Ascending aorta (tissue), 2 donors: Measurements from ENCODE around the gene ZNF224. TPM values are rescaled to one million over a fixed set of nuclear protein-coding genes. Genes with fewer than 3 reads are reported as not detected.
A peak's percentile ranks its signal among the peaks of the same experiment; 100 is the strongest.
"Not testable (repeated sequence)": the region's sequence is repeated elsewhere in the genome, so short reads cannot be mapped to it uniquely, and the experiment has no call there.

ENCODE experiments used
- DNase-seq, 2 donors: peaks; one replicate each; pipeline ENCODE4 v3.0.0-alpha.2; 2019; ENCODE audit warnings: low spot score in 2 of 2
- H3K27ac ChIP-seq, 2 donors: fragments of 200-600 bp; sonication (generic); one replicate each; pipeline ENCODE4 v1.5.1; 2016 to 2017; ENCODE audit warnings: mild to moderate bottlenecking in 1 of 2
- H3K27me3 ChIP-seq: fragments of 200-600 bp; sonication (generic); one replicate; pipeline ENCODE4 v1.5.1; 2017
- H3K36me3 ChIP-seq, 2 donors: fragments of 200-600 bp; sonication (generic); one replicate each; pipeline ENCODE4 v1.5.1; 2016
- H3K4me1 ChIP-seq, 2 donors: fragments of 200-600 bp; sonication (generic); one replicate each; pipeline ENCODE4 v1.5.1; 2016 to 2017; ENCODE audit warnings: mild to moderate bottlenecking in 1 of 2
- H3K4me3 ChIP-seq, 2 donors: fragments of 200-600 bp; sonication (generic); one replicate each; pipeline ENCODE4 v1.5.1; 2016 to 2017; ENCODE audit warnings: mild to moderate bottlenecking in 1 of 2
- H3K9me3 ChIP-seq, 2 donors: fragments of 200-600 bp; sonication (generic); one replicate each; pipeline ENCODE4 v1.5.1; 2016
- intact Hi-C: fragments of 100-400 bp; cut with DNase I; formaldehyde crosslinking; loops from one replicate; pipeline ENCODE4 v1.15.1; 2023
- total RNA-seq: library from RNA; depleted of rRNA; stranded (reverse); fragments of >200 nt; gene quantifications from one replicate; pipeline ENCODE4 v1.1.0, GENCODE V29; 2016
- TF ChIP-seq, protein P1 (sequence below), 3 experiments: fragments of 200-600 bp in 2 of 3; fragments of 450-650 bp in 1 of 3; sonication (generic) in 2 of 3; IDR thresholded peaks; one replicate each; pipeline ENCODE4 v1.5.1; 2016 to 2019; ENCODE audit warnings: antibody characterized with exemption in 3 of 3, mild to moderate bottlenecking in 1 of 3, moderate library complexity in 1 of 3

Gene ZNF224
- total RNA-seq, 1 donor from 2014 or later: 119 TPM

DNA sequence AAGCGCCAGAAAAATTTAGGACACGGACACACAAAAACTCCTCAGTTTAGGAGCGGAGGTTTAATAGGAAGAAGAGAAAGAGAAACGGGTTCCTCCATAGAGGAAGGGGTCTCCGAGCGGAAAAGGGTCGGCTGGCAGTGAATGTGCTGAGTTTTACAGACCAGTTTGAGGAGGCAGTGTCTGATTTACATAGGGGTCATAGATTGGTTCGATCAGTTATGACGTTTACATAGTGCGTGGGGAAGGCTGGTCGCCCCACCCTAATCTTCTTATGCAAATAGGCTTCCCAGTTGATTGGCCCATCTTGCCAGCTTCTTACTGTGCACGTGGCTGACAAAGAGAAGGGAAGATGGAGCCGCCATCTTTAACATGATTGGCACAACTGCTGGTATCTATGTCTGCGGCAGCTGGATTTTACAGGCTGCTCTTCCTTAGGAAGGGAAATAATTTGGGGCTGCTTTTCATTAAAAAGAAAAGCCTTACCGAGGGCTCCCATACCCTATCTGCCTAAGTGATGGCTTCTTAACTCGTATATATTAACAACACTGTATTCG is 17.8 kb downstream of the ZNF224 start:
- Histone ChIP-seq H3K27me3 (no peaks in the 10 kb centered on the region), H3K9me3 (peaks cover 31 to 54% of the 10 kb centered on the region in 2 donors), H3K27ac (no peak overlapping the region), H3K4me3 (peak overlapping the region; percentile 79 to 84), H3K4me1 (peaks cover 0 to 8% of the 10 kb centered on the region in 2 donors), H3K36me3 (peaks cover 15 to 20% of the 10 kb centered on the region in 2 donors)
- intact Hi-C loops: loop anchor here (5.0 to 10.0 kb wide), 2 partner anchors 130 to 287 kb away; partner anchors contain the start of genes ZNF155 and ZNF283
- TF ChIP-seq, protein P1, sequence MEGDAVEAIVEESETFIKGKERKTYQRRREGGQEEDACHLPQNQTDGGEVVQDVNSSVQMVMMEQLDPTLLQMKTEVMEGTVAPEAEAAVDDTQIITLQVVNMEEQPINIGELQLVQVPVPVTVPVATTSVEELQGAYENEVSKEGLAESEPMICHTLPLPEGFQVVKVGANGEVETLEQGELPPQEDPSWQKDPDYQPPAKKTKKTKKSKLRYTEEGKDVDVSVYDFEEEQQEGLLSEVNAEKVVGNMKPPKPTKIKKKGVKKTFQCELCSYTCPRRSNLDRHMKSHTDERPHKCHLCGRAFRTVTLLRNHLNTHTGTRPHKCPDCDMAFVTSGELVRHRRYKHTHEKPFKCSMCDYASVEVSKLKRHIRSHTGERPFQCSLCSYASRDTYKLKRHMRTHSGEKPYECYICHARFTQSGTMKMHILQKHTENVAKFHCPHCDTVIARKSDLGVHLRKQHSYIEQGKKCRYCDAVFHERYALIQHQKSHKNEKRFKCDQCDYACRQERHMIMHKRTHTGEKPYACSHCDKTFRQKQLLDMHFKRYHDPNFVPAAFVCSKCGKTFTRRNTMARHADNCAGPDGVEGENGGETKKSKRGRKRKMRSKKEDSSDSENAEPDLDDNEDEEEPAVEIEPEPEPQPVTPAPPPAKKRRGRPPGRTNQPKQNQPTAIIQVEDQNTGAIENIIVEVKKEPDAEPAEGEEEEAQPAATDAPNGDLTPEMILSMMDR (IDR thresholded peaks at IDR 0.05): no peak
- no peak for DNase-seq

DNA sequence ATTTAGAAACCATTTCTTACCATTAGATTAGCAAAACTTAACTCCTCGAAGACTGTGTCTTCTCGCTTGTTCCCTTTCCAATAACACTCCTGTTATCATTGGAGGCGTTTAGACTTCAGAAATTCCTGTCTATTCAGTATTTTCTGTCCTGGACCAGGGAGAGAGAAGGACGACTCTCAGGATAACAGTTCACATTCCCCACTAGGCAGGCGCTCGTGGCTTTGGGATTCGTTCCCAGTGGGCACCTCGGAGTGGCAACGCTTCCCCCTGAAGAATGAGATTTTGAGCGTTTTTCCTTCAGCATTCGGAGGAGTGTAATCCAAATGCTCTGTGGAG is 18.6 kb downstream of the ZNF224 start:
- no peak for DNase-seq
- Histone ChIP-seq H3K27ac (peak overlapping the region; percentile 17 to 67), H3K4me1 (peaks cover 0 to 8% of the 10 kb centered on the region in 2 donors), H3K36me3 (peaks cover 15 to 17% of the 10 kb centered on the region in 2 donors), H3K4me3 (peak overlapping the region; percentile 79 to 84), H3K9me3 (peaks cover 24 to 46% of the 10 kb centered on the region in 2 donors), H3K27me3 (no peaks in the 10 kb centered on the region)
- TF ChIP-seq, protein P1 (IDR thresholded peaks at IDR 0.05): no peak
- intact Hi-C loops: loop anchor here (1.0 to 10.0 kb wide), 11 partner anchors 18 to 288 kb away; partner anchors contain the start of genes ZNF112, ZNF155, ZNF221 and ZNF224

DNA sequence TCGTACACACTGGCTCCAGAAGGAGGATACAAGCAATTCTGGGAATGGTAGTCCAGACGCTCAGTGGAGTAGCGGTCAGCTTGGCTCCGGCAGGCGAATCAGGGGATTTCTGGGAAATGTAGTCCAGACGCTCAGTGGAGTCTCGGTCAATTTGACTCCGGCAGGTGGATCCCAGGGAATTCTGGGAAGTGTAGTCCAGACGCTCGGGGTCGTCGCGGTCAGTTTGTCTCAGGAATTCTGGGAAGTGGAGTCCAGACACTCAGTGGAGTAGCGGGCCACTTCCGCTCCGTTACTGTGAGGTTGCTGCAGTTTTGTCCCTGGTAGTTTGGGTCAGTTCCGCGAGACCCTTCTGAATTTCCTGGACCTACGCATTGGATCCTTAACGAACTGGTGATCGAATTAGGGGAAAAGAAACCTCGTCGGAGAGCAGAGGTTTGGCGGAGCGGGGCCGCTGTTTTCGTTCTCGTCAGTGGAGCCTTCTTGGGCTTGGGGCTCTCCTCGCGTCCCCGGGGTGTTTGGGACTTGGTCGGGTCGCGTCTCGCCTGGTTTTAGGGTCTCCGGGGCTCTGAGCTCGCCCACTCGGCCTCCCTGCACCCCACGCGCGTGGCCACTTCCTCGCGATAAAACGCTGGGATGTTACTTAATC is 19.1 kb downstream of the ZNF224 start, which contains the start of gene ZNF225:
Gene ZNF225, plus strand, starts transcription at position 262 of the 646 bp plus-strand sequence. CDS start 2,429 bp downstream, outside the sequence.
- peak; percentile 92 to 99 for DNase-seq
- intact Hi-C loops: loop anchor here (1.0 to 10.0 kb wide), 11 partner anchors 19 to 288 kb away; partner anchors contain the start of genes ZNF112, ZNF155, ZNF221 and ZNF224
- no peaks in the 10 kb centered on the region for H3K27me3 ChIP-seq
- H3K9me3 ChIP-seq: peaks cover 19 to 41% of the 10 kb centered on the region in 2 donors
- H3K4me3 ChIP-seq: peak within 1 kb of the TSS; percentile 79 to 84
- peak within 1 kb of the TSS; percentile 73 to 82 for H3K27ac ChIP-seq
- peaks cover 0 to 8% of the 10 kb centered on the region in 2 donors for H3K4me1 ChIP-seq
- TF ChIP-seq, protein P1 (IDR thresholded peaks at IDR 0.05): no peak
- peaks cover 17 to 19% of the 10 kb centered on the region in 2 donors for H3K36me3 ChIP-seq

DNA sequence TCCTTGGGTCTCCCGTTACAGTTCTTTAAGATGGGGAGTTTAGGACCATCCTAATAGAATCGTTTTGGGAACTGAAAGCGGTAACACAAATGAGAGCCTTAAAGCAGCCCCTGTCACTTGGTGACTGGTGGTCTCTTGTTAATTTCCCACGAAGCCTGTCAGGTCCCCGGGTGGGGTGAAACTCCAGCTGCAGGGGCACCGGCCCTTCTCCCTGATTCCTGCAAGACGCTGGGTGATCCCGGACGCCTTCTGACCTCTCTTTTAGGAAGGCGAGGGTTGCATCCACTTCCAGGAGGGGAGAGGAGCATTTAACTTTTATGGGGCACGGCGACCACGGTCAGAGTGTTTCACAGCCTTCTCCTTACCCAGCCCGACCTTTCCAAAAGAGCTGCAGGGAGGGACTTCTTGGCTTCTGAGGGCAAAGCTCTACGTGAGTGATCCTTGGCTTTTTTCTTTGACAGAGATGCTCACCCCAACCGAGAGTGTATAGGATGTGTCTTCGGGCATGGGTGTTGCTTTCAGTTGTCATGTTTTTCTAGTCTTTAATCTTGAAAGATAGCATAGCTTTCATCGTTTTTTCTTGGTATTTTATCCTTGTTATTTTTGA is 19.7 kb downstream of the ZNF224 start:
- Histone ChIP-seq H3K9me3 (peaks cover 12 to 35% of the 10 kb centered on the region in 2 donors), H3K27me3 (no peaks in the 10 kb centered on the region), H3K4me1 (peaks cover 0 to 8% of the 10 kb centered on the region in 2 donors), H3K27ac (peak overlapping the region; percentile 73 to 82), H3K36me3 (peaks cover 20 to 25% of the 10 kb centered on the region in 2 donors), H3K4me3 (peak overlapping the region; percentile 79 to 84)
- intact Hi-C loops: loop anchor here (1.0 to 10.0 kb wide), 11 partner anchors 20 to 289 kb away; partner anchors contain the start of genes ZNF112, ZNF155, ZNF221 and ZNF224
- TF ChIP-seq, protein P1 (IDR thresholded peaks at IDR 0.05): no peak
- no peak for DNase-seq

DNA sequence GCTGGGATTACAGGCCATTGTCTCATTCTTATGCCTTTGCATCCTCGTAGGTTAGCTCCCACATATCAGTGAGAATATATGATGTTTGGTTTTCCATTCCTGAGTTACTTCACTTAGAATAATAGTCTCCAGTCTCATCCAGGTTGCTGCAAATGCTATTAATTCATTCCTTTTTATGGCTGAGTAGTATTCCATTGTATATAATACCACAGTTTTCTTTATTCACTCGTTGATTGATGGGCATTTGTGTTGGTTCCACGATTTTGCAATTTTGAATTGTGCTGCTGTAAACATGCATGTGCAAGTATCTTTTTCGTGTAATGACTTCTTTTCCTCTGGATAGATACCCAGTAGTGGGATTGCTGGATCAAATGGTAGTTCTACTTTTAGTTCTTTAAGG is 27.0 kb downstream of the ZNF224 start:
- H3K4me1 ChIP-seq, H3K4me3 ChIP-seq, DNase-seq, H3K27me3 ChIP-seq, intact Hi-C loops, H3K27ac ChIP-seq: not testable (repeated sequence)
- Histone ChIP-seq H3K36me3 (peaks cover 64 to 95% of the 10 kb centered on the region in 2 donors), H3K9me3 (peaks cover 28 to 58% of the 10 kb centered on the region in 2 donors)
